Left kidney (tissue), 2 donors: ENCODE data around the gene NR1H4. TPM values are rescaled to one million over a fixed set of nuclear protein-coding genes. Genes with fewer than 3 reads are reported as not detected.
"Not testable (repeated sequence)": the region's sequence is repeated elsewhere in the genome, so short reads cannot be mapped to it uniquely, and the experiment has no call there.

Experiments used
- DNase-seq: peaks from one replicate; pipeline ENCODE4 v3.0.0-alpha.2; 2013
- polyA plus RNA-seq: library from polyadenylated mRNA; unstranded; fragments of 120-200 nt; gene quantifications from one replicate; pipeline ENCODE4 v1.2.1, GENCODE V29; 2013; ENCODE audit not compliant: insufficient read length

Gene NR1H4
- polyA plus RNA-seq, 1 donor: 15.0 TPM

DNA sequence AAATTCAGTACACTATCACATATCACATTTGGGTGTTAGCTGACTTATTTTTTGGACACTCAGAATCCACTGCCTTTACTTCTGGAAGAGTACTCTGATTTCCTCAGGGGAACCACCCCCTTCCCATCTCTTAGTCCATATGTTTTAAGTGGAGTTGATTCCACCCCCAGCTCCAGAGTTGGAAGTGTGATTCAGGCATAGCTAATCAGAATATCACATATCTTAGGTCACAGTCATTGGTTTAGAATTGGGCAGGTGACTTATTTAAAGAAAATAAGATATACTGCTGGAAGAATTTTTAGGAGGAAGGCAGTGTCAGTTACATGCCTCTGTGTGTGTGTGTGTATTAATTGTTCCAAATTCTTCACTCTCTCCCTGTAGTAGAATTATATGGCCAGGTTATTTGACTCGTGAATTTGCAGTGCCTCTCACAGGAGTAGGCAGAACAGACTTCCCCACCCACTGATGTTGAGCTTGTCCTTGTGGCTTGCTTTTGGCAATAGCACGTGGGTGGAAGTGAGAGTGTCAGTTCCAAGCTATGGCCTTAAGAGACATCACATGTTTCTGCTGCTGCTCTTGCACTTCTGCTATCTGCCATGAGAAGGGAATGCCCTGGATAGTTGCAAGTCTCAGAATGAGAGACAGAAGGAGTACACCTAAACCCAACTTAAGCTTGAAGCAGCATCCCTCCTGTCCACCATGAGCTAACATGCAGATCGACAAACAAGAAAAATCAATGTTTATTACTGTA lies 93.4 kb downstream of the NR1H4 start:
- DNase-seq: no peak

GRCh38 chr12:100567945-100568344 lies 94.3 kb downstream of the NR1H4 start:
- no peak for DNase-seq

- DNase-seq: no peak
Observed at GRCh38 chr12:100572184-100572583, 98.5 kb downstream of the NR1H4 start.

DNA sequence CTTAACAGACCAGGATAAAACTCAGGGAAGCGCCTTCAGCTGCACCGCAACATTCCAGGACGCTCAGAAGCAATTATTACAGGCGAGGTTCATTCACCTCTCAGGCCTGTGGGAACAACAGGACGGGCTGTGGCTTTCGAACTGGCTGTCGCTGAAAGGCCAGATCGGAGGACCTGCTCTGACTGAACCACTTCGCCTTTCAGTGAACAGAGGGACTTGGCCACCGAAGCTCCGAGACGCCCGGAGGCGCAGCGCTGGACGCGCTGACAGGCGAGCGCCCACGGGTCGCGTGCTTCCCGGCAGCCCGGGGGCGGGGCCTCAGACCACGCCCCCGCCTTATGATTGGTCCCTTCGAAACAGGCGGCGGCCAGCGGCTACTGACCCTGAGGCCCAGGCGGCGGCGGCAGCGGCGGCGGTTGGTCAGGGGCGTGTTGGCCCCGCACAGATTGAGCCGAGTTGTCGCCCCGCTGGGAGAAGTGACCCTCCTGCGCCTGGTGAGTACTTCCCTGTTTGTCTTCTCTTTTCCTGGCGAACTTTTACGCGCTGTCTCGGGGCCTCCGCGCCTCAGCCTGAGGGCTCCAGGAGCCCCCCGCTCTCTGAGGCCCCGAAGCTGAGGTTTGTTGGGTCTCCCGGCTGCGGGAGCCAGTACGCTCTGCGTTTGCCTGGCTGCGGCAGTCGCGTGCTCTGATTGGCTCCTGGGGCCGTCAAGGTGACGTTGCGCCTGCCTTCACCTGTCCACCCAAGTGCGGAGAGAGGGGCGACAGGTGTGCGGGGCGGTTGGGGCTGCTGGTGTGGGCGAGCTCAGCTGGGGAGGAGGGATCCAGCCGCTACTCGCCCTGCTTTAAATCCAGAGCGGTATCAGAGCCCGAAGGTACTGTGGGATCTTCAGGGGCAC lies 99.9 kb downstream of the NR1H4 start, which contains the start of gene GAS2L3:
TSS of gene GAS2L3 (plus strand) at position 393 of the 895 bp plus-strand sequence. CDS start 21,221 bp downstream, outside the sequence.
- peak; percentile 87 for DNase-seq

DNA sequence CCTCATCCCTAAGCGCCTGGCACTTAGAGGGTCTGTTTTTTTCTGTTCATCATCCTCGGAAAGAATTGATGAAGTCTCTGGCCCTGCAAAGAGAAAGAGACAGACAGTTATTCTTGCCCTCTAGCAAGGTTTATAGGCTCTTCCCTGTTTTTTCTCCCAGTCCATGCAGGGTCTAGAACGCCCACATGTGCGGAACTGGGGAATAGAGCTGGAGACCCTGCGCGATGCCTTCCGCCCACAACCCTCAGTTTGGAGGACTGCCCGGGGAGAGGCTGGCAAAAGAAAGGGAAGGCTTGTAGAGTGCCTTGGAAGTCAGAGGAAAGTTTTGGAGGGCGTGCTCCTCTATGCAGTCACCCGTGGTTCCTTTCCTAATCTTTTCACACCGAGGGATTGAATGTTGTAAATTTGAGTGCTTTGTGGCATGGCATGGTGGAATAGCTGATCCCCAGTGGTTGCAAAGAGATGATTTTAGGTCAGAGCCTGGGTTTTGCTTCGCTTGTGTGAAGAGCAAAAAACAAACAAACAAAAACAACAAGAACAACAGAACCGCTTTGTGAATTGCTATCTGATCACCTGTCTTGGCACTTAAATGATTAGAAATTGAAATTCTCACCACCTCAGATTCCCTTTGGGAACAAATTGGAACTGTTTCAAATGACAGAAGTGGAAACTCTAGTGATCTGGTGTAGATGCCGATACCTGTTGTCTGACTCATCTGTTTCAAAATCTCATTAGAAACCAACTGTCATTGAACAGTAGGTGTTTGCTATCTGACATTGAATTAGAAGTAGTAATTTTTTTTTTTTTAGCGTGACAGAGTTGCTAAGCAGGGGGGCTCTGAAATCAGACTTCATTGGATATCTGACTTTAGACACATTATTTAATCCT lies 100.8 kb downstream of the NR1H4 start:
- no peak for DNase-seq

GRCh38 chr12:100576331-100577036 lies 102.8 kb downstream of the NR1H4 start:
- no peak for DNase-seq

GRCh38 chr12:100578923-100579322 lies 105.3 kb downstream of the NR1H4 start:
- no peak for DNase-seq

GRCh38 chr12:100579844-100580243 lies 106.2 kb downstream of the NR1H4 start:
- no peak for DNase-seq

DNA sequence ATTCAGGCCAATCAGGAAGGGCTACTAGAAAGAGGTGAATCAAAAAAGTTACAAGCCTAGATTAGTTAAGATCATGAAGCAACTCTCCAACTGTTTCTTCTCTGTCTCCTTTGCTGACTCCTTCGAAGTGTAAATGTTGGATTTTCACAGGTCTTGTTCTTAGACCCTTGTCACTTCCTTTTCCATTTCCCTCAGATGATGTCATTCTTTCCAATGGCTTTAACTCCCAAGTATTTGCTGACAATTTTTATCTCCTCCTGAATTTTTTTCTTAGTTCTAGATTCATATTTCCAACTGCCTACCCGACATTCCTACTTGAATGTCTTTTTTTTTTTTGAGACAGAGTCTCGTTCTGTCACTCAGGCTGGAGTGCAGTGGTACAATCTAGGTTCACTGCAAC lies 110.6 kb downstream of the NR1H4 start:
- DNase-seq: no peak

DNA sequence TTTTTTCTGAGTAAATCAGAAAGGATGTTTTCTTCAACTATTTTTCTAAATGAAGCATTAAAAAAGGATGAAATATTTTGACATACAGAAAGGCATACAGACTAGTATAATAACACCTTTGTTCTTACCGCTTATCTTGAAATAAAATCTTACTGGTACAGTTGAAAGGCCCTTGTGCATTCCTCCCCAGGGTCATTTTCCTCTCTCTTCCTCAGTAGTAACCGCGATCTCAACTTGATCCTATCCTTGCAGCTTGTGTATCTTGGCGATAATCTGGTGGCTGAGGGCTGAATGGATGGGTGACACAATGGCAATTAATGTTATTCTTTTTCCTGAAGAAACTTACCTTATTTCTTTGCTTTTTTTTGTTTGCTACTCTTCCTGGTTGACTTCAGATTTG lies 118.3 kb downstream of the NR1H4 start:
- DNase-seq: no peak

- no peak for DNase-seq
Observed at GRCh38 chr12:100593490-100593889, 119.8 kb downstream of the NR1H4 start.

- DNase-seq: no peak
Observed at GRCh38 chr12:100601626-100602025, 128.0 kb downstream of the NR1H4 start.

GRCh38 chr12:100602997-100603396 lies 129.3 kb downstream of the NR1H4 start:
- DNase-seq: not testable (repeated sequence)

DNA sequence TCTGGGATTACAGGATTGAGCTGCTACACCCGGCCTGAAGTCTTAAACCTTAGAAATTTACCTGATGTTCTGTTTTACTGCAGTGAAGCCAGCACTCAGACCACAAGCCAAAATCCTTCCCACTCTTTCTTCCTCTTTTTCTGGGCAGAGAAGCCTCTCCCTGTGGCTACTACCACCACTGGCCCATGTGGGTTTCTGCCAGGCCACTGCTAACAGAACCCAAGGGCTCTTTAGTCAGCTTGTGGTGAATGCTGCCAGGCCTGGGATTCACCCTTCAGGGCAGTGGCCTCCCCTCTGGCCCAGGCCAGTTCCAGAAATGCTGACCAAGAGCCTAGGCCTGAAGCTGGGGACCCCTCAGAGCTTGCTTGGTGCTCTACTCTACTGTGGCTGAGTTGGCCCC lies 135.1 kb downstream of the NR1H4 start:
- DNase-seq: no peak

DNA sequence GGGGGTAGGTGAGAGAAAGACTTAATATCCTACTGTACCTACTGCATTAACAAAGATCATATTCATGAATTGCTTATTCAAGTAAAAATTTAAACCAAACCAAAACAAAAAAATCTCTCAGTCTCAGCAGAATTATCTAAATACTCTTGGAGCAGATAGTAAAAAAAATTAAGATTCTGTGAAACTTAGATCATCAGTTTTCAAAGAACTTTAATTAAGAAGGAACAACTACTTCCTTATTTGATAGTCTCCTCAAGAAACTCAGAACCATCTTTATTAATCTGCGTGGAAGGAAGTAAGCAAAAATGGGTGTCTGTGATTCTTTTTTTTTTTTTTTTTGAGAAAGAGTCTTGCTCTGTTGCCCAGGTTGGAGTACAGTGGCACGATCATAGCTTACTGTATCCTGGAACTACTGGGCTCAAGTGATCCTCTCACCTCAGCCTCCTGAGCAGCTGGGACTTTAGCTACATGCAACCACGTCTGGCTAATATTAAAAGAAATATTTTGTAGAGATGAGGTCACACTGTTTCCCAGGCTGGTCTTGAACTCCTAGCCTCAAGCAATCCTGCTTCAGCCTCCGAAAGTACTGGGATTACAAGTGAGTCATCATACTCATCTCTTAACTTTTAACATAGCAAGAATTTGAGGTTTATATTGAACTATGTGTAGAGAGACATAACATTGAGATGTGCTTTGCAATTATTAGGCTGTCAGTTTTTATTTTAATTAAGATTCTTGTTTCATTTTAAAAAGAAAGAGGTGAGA lies 137.2 kb downstream of the NR1H4 start:
- no peak for DNase-seq

- no peak for DNase-seq
Observed at GRCh38 chr12:100612606-100613005, 138.9 kb downstream of the NR1H4 start.
